Sciatic nerve (tissue), 2 donors: ENCODE data around the gene RIPOR3. TPM values are rescaled to one million over a fixed set of nuclear protein-coding genes. Genes with fewer than 3 reads are reported as not detected.
"Not testable (repeated sequence)": the region's sequence is repeated elsewhere in the genome, so short reads cannot be mapped to it uniquely, and the experiment has no call there.

Experiments
- ATAC-seq: fragments of 200-7000 bp; cut with Tn5 transposase; one replicate; pipeline ENCODE4 v1.9.1; 2020; ENCODE audit warnings: mild to moderate bottlenecking, moderate library complexity
- DNase-seq: peaks from one replicate; pipeline ENCODE4 v3.0.0-alpha.2; 2020; ENCODE audit warnings: low spot score
- intact Hi-C: fragments of 100-400 bp; cut with DNase I; formaldehyde crosslinking; loops from one replicate; pipeline ENCODE4 v1.14.2; 2022
- total RNA-seq: library from RNA; stranded (reverse); fragmentation: NEBNext Ultra II Directional; extraction: Animal tissue kit (Norgen Biotek cat#: 25700); gene quantifications from one replicate; pipeline ENCODE4 v1.2.1, GENCODE V29; 2021
- donor health status: DM: no; HTN: no; CAD: no.
- donor health status: DM: no; HTN: no; CAD: no.

The RIPOR3 gene
- total RNA-seq, 1 donor from 2014 or later = 26.3 TPM

DNA sequence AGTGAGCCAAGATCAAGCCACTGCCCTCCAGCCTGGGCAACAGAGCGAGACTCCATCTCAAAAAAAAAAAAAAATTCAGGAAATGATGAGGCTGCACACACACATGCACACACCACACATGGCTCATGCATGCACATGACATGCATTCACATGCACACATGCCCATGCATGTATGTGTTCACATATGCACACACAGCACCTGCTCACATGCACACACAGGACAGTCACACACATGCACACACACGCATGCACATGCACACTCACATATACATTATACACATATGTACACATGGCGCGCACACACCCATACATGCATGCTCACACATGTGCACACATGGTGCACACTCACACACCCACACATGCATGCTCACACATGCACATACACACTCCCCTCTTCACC is 22.5 kb downstream of the RIPOR3 start:
- DNase-seq = no peak
- ATAC-seq = no peak
- intact Hi-C loops = no loop called here

DNA sequence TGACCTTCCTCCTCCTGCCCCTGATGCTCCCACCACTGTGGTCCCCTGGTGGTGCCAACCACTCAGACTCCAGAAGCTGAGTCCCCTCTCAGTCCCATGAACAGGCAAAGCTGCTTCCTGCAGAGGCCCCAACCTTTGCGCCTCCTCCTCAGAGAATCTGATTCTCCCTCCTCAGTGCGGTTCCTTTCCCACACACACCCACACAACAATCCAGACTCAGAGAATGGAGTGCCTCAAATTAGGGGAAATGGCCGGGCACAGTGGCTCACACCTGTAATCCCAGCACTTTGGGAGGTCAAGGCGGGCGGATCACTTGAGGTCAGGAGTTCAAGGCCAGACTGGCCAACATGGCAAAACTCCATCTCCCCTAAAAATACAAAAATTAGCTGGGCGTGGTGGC is 23.0 kb downstream of the RIPOR3 start:
- intact Hi-C loops = no loop called here
- ATAC-seq = no peak
- DNase-seq = no peak

GRCh38 chr20:50666709-50667298 is 24.5 kb downstream of the RIPOR3 start:
- intact Hi-C loops = no loop called here
- DNase-seq (no peak), ATAC-seq (no peak)

- DNase-seq (no peak), ATAC-seq (no peak)
- intact Hi-C loops = no loop called here
Measured at GRCh38 chr20:50664254-50664653, 27.1 kb downstream of the RIPOR3 start.

- intact Hi-C loops = no loop called here
- ATAC-seq (no peak), DNase-seq (no peak)
Measured at GRCh38 chr20:50663095-50663821, 28.1 kb downstream of the RIPOR3 start.

- DNase-seq (no peak), ATAC-seq (no peak)
- intact Hi-C loops = no loop called here
Measured at GRCh38 chr20:50659975-50660670, 31.2 kb downstream of the RIPOR3 start.

- intact Hi-C loops = no loop called here
- ATAC-seq = no peak
- DNase-seq = no peak
Measured at GRCh38 chr20:50658804-50659380, 32.5 kb downstream of the RIPOR3 start.

GRCh38 chr20:50655311-50655880 is 35.9 kb downstream of the RIPOR3 start:
- intact Hi-C loops = no loop called here
- peak; percentile 95 for ATAC-seq
- DNase-seq = peak; percentile 82

DNA sequence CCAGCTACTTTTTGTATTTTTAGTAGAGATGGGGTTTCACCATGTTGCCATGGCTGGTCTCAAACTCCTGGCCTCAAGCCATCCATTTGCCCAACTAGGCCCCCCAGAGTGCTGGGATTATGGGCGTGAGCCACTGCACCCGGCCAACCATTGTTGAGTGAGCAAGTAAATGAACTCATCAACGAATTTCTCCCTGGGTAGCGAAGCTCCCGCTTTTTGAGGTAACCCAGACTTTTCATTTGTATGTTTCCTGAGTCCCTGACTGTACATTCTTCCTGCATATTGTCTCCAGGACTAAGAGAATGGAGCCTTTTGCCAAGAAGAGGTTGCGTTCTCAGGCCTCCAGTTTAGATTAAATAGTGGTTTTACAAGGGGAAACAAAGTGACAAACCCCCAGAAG is 36.4 kb downstream of the RIPOR3 start:
- ATAC-seq (peak; percentile 22), DNase-seq (no peak)
- intact Hi-C loops = no loop called here

GRCh38 chr20:50652702-50653294 is 38.5 kb downstream of the RIPOR3 start:
- intact Hi-C loops = no loop called here
- ATAC-seq (no peak), DNase-seq (no peak)

DNA sequence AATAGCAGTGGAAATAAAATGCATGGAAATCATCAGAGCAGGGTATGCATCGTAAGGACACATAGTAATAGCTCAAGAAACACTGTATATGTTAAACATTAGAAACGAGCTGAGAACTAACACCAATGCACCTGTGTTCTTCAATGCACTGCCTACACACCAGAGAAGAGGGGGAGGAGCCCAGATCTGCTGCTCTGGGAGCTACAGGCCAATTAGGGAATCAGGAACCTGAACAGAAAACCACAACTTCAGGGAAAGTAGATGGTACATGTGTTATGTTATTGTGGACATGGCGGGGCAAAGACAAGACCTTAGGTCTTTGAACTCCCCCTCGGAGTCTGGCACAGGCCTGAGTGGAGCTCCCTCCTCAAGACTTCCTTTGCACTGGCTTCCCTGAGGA is 39.7 kb downstream of the RIPOR3 start:
- intact Hi-C loops = no loop called here
- no peak for ATAC-seq
- DNase-seq = no peak

- intact Hi-C loops = no loop called here
- DNase-seq (no peak), ATAC-seq (peak; percentile 57)
Measured at GRCh38 chr20:50649590-50649989, 41.8 kb downstream of the RIPOR3 start.

- ATAC-seq (no peak), DNase-seq (no peak)
- intact Hi-C loops = no loop called here
Measured at GRCh38 chr20:50648651-50649050, 42.7 kb downstream of the RIPOR3 start.

DNA sequence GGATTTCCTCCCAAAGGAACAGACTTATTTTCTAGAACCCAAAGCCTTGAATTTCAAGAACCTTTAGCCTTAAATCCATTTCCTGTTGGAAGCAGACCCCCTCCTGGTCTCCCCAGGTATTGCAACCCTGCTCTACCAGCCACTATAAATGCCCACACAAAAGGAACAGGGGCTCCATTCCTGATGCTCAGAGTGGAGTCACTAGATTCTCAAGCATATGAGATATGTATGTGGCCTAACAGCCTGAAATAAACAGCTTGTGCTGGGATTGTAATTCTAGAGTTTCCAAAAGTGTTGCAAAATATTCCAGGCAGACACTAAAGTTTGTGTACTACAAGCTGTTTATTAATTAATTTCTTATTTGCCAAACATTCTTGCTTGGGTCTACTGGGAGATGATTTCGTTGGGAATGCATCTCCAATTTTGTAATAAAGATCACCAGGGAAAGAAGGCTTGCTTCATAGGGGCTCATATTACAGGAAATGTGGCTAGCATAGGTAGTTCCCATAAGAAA is 44.8 kb downstream of the RIPOR3 start:
- peak; percentile 86 for ATAC-seq
- no peak for DNase-seq
- intact Hi-C loops = no loop called here

- peak; percentile 70 for DNase-seq
- peak; percentile 34 for ATAC-seq
- intact Hi-C loops = no loop called here
Measured at GRCh38 chr20:50645253-50646068, 45.9 kb downstream of the RIPOR3 start.

DNA sequence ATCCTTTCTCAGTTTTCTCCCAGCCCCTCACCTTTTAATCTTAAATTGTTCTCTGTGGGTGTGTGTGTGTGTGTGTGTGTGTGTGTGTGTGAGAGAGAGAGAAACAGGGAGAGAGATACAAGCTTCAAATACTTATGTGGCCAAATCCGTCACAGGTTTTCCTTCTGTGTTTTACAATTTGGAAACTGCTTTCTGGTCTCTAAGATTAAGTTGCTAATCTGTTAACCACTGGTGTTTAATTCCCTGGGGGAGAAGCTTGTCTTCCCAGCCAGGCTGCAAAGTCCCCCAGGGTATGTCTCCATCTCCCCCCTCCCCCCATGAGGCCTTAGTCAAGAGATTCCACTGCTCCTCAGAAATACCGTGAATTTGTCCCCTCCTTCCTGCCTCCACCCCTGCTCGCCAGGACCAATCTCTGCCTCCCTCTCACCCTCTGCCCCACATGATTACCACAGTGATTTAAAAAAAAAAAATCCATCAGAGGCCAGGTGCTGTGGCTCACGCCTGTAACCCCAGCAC is 49.0 kb downstream of the RIPOR3 start:
- intact Hi-C loops = no loop called here
- DNase-seq (no peak), ATAC-seq (no peak)

DNA sequence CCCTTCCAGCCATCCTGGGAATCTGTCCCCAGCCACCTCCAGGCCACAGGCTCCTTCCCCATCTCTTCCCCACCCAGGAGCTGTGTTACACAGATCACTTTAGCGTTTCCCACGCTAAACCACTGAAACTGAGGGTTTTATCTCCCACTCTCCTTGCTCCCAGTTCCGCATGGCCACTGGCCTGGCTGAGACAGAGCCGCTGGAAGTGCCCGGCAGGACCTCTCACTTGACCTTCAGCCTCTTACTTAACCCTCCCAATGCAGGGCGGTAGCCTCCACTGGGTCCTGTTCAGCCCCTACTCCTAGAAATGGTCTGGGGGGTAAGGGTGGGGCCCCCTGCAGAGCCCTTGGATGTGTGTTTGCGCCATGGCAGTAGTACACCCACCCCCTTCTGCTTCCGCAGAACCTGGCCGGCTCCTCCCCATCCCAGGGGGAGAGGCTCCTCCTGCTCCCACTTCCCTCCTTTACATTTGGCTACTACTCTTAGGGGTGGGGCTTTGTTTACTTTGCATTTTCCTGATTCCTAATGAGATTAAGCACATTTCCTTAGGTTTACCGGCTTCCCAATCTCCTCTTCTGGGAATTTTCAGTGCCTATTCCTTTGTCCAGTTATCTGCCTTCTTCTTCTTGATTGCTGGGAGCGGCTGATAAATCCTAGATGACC is 49.6 kb downstream of the RIPOR3 start:
- ATAC-seq, DNase-seq, intact Hi-C loops: not testable (repeated sequence)
